HFFc6 (cell line): ENCODE results near the gene SWAP70. TPM values are rescaled to one million over a fixed set of nuclear protein-coding genes. Genes with fewer than 3 reads are reported as not detected.
"Not testable (repeated sequence)": the region's sequence is repeated elsewhere in the genome, so short reads cannot be mapped to it uniquely, and the experiment has no call there.

Experiments used
- DNase-seq: peaks from one replicate; pipeline ENCODE4 v3.0.0-alpha.2; 2018
- H3K27ac Mint-ChIP-seq: 2 replicates; pipeline ENCODE4 v1.8.0; 2020; ENCODE audit warnings: mild to moderate bottlenecking, mixed read lengths
- H3K27me3 Mint-ChIP-seq: 2 replicates; pipeline ENCODE4 v1.8.0; 2021; ENCODE audit warnings: mild to moderate bottlenecking, moderate library complexity, mixed read lengths; ENCODE audit not compliant: insufficient read depth
- H3K36me3 Mint-ChIP-seq: 2 replicates; pipeline ENCODE4 v1.8.0; 2021; ENCODE audit warnings: low read depth, mixed read lengths
- H3K4me1 Mint-ChIP-seq: 2 replicates; pipeline ENCODE4 v1.8.0; 2020; ENCODE audit warnings: low read depth, mixed read lengths
- H3K4me3 Mint-ChIP-seq: 2 replicates; pipeline ENCODE4 v1.8.0; 2020; ENCODE audit warnings: mild to moderate bottlenecking, moderate library complexity, mixed read lengths
- H3K9me3 Mint-ChIP-seq: 2 replicates; pipeline ENCODE4 v1.8.0; 2020; ENCODE audit warnings: mild to moderate bottlenecking, mixed read lengths
- CTCF ChIP-seq: fragments of 200-600 bp; sonication (generic); IDR thresholded peaks from 2 replicates; pipeline ENCODE4 v1.5.0; 2021; ENCODE audit warnings: antibody characterized with exemption, mild to moderate bottlenecking
- total RNA-seq, 6 experiments: library from RNA; stranded (reverse); fragmentation: NEBNext Ultra II Directional; extraction: Animal tissue kit (Norgen Biotek cat#: 25700); gene quantifications; 2 replicates in 1 of 6; 3 replicates in 5 of 6; pipeline ENCODE4 v1.2.3, GENCODE V29; 2021

Gene SWAP70
- total RNA-seq, 6 experiments from 2014 or later, result 32.0 to 44.6 (median 37.0) TPM

GRCh38 chr11:9738707-9739106 is 74.8 kb downstream of the SWAP70 start:
- no peak overlapping the region for H3K4me3 Mint-ChIP-seq
- TF ChIP-seq CTCF, result no peak
- peaks cover 63% of the 10 kb centered on the region for H3K36me3 Mint-ChIP-seq
- DNase-seq, result no peak
- H3K4me1 Mint-ChIP-seq, result peaks cover 14% of the 10 kb centered on the region
- no peaks in the 10 kb centered on the region for H3K9me3 Mint-ChIP-seq
- no peaks in the 10 kb centered on the region for H3K27me3 Mint-ChIP-seq
- no peak overlapping the region for H3K27ac Mint-ChIP-seq

GRCh38 chr11:9739123-9739900 is 75.4 kb downstream of the SWAP70 start:
- Mint-ChIP-seq H3K27me3 (no peaks in the 10 kb centered on the region), H3K9me3 (no peaks in the 10 kb centered on the region), H3K36me3 (peaks cover 59% of the 10 kb centered on the region), H3K4me3 (no peak overlapping the region), H3K27ac (no peak overlapping the region), H3K4me1 (peaks cover 14% of the 10 kb centered on the region)
- DNase-seq, result no peak
- TF ChIP-seq CTCF, result no peak

- no peak overlapping the region for H3K27ac Mint-ChIP-seq
Observed at GRCh38 chr11:9740202-9740883, 76.5 kb downstream of the SWAP70 start.

GRCh38 chr11:9741260-9741659 is 77.4 kb downstream of the SWAP70 start:
- H3K4me1 Mint-ChIP-seq, result peaks cover 19% of the 10 kb centered on the region
- H3K9me3 Mint-ChIP-seq, result no peaks in the 10 kb centered on the region
- H3K27ac Mint-ChIP-seq, result no peak overlapping the region; the same call in 1 of the 2 replicates
- peaks cover 44% of the 10 kb centered on the region for H3K36me3 Mint-ChIP-seq
- no peak for DNase-seq
- H3K27me3 Mint-ChIP-seq, result no peaks in the 10 kb centered on the region
- H3K4me3 Mint-ChIP-seq, result no peak overlapping the region
- no peak for TF ChIP-seq CTCF

More at GRCh38 chr11:9740202-9740883, 76.5 kb downstream of the SWAP70 start:
- no peaks in the 10 kb centered on the region for H3K27me3 Mint-ChIP-seq
- H3K36me3 Mint-ChIP-seq, result peaks cover 53% of the 10 kb centered on the region
- DNase-seq, result no peak
- no peak for TF ChIP-seq CTCF
- H3K4me3 Mint-ChIP-seq, result no peak overlapping the region; the same call in 1 of the 2 replicates
- H3K4me1 Mint-ChIP-seq, result peaks cover 19% of the 10 kb centered on the region
- no peaks in the 10 kb centered on the region for H3K9me3 Mint-ChIP-seq

- Mint-ChIP-seq H3K36me3 (peaks cover 31% of the 10 kb centered on the region), H3K4me1 (peaks cover 13% of the 10 kb centered on the region)
Observed at GRCh38 chr11:9743512-9743911, 79.6 kb downstream of the SWAP70 start.

More at GRCh38 chr11:9743512-9743911, 79.6 kb downstream of the SWAP70 start:
- not testable (repeated sequence) for DNase-seq, H3K27ac Mint-ChIP-seq, H3K4me3 Mint-ChIP-seq, H3K27me3 Mint-ChIP-seq, H3K9me3 Mint-ChIP-seq
